IPS-11a (cell line): Measurements from ENCODE around the gene SLC26A9.

ENCODE experiments used
- H3K4me3 ChIP-seq: one replicate; pipeline ENCODE4 v1.5.1; 2013; ENCODE audit warnings: low read depth, low read length, control low read depth

SLC26A9 gene

DNA sequence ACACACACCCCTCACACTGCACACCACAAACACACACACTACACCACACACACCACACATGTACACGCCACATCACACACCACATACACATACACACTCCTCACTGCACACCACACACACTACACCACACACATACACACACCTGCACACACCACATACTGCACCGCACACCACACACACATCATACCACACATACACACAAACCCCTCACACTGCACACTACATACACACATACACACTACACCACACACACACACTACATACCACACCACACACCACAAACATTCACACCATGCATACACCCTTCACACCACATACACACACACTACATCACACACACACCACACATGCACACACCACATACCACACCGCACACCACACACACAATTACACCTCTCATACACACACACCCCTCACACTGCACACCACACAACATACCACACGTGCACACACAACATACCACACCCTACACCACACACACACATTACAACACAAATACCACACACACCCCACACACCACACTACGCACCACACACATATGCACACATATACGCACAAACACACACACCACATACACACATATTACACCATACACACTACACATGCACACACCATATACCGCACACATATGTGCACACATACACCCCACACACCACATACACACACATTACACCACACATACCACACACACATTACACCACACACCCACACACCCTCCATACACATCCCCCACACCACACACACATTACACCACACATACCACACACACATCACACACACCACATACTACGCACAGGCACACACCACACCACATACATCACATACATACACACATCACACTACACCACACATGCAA, 30.3 kb upstream of the SLC26A9 start:
- H3K4me3 ChIP-seq = no peak overlapping the region

DNA sequence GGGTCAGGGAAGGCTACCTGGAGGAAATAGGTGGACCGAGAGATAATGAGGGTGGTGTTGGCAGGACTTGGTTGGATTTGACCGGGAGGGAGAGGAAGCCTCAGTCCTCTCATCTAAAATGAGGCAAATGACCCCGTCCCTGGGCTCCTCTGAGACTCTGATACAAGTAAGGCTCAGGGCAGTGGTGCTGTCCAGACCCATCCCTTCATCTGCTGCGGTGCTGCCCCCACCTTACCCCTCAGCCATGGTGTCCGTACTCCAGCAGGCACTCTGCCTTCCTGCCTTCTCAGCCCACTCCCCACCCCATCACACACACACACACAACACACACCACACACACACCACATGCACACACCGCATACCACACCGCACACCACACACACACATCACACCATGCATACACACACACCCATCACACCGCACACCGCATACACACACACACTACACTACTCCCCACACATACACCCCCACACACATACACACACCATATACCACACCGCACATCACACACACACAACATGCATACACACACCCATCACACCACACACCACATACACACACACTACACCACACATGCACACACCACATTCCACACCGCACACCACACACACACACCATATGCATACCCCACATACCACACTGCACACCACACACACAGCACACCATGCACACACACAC, 29.4 kb upstream of the SLC26A9 start:
- H3K4me3 ChIP-seq = no peak overlapping the region

DNA sequence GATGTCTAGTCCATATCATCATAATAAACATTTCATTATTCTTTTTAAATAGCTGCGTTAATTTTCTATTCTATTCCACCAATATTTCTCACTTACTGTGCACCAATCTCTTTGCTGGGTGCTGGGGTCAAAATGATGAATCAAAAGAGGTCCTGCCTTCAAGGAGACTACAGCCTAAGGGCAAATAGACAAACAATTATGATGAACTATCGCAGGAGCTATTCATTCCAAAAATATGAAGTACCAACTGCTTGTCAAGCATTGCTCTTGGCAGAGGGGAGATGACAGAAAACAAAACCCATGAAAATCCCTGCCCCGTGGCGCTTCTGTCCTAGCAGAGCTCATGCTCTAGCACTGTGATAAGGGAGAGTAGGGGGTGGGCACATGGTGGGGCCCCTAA, 28.8 kb upstream of the SLC26A9 start:
- H3K4me3 ChIP-seq = no peak overlapping the region

GRCh38 chr1:205971082-205971481, 27.8 kb upstream of the SLC26A9 start:
- no peak overlapping the region for H3K4me3 ChIP-seq

DNA sequence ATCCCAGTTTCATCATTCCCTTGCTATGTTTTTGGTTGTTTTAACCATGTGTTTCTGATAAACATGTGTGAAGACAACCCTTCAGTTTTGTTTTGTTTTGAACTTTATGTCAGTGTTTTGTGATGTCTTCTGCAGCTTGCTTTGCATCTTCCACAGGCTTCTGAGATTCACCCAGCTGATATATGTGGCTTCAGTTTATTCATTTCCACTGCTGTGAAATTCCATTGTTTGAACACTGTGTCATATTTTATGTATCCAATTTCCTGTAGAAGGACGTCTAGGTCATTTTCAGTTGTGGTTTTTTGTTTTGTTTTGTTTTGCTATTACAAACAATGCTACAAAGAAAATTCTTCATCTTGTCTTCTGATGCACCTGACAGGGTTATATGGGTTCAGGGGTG, 27.2 kb upstream of the SLC26A9 start:
- H3K4me3 ChIP-seq = no peak overlapping the region

DNA sequence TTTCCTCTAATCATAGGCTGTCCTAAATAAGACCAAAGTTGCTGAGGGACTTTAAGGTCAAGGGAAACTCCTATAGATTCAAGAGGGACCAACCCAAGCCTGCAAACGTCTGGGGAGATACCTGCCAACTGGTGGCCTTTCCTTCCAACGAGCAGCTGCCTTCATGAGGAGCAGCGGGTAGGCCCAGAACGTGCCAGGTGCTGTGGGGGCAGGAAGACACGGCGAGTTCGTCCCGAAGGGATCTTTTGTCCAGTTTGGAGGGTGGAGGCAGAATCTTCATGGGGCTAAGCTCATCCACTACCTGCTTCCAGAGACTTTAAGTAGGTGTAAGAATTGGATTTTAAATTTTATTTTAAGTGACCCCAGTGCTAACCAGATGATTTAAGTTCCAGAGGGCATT, 26.0 kb upstream of the SLC26A9 start:
- no peak overlapping the region for H3K4me3 ChIP-seq

DNA sequence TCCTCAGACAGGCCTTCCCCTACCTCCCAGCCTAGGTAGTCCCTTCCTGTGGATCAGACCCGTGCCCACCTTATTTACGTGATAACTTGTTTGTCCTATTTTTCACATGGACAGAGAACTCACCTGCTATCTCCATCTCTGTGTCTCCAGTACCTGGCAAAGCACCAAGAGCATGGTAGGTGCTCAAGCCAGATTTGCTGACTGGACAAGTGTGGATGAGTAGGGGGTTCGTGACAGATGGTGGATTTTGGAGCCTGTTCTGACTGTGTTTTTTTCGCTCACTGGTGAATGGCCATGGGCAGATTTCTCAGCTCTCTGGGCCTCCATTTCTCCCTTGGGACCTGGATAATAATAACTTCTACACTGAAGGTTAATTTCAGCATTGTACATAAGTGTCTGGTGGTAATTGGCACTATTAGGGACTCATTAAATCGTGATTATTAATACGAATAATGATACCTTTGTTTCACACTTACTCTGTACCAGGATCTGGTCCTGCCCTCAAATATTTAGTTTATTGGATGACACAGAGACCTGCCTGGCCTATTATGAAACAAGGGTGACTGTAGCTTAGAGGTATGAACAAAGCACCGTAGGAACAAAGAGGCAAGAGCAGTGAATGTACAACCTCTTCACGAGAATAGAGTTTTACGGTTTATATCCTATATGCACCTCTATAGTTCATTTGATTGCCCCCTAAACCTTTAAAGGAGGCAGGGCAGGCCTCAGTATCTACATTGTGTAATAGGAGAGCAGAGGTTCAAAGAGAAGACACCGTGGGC, 24.5 kb upstream of the SLC26A9 start:
- H3K4me3 ChIP-seq = no peak overlapping the region

- H3K4me3 ChIP-seq = no peak overlapping the region
These were observed 22.0 kb upstream of the SLC26A9 start for GRCh38 chr1:205965036-205965884.

- no peak overlapping the region for H3K4me3 ChIP-seq
These were observed 20.3 kb upstream of the SLC26A9 start for GRCh38 chr1:205963352-205964155.

GRCh38 chr1:205962821-205963221, 19.6 kb upstream of the SLC26A9 start:
- no peak overlapping the region for H3K4me3 ChIP-seq

GRCh38 chr1:205961991-205962820, 18.9 kb upstream of the SLC26A9 start:
- no peak overlapping the region for H3K4me3 ChIP-seq

DNA sequence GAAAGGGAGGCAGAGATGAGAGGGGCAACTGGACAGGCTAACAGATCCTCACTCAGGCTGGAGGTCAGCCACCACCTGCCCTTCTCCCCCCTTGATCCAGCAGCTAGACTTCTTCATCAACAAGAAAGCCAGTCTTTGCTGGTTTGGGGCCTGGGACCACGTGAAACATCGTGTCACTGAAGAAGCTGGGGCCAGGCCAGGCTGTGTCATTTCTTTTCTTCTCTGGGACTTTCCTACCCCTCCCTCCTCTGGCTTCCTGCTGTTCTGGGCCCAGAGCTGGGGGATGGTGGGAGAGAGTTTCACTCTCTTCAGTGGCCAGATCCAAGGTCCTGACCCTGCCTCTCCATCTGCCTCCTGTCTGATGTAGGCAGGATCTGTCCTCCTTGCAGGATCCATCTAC, 18.1 kb upstream of the SLC26A9 start:
- no peak overlapping the region for H3K4me3 ChIP-seq

DNA sequence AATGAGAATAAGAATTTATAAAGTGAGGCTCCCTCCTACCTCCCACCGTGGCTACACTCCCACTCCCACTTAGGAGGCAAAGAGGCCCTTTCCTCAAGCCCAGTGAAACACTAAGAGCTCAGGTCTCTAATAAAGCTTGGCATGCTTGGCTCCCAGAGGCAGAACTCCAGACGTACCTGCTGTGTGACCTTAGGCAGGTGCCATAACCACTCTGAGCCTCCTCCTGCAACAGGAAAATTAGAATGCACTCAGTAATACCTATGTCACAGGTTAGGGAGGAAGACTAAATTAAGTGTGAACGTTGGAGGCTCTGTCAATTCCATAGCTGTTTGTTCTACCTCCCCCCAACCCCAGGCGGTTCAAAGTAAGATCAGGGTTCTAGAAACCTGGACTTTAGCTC, 16.5 kb upstream of the SLC26A9 start:
- no peak overlapping the region for H3K4me3 ChIP-seq

- H3K4me3 ChIP-seq = no peak overlapping the region
These were observed 12.2 kb upstream of the SLC26A9 start for GRCh38 chr1:205955499-205955898.

DNA sequence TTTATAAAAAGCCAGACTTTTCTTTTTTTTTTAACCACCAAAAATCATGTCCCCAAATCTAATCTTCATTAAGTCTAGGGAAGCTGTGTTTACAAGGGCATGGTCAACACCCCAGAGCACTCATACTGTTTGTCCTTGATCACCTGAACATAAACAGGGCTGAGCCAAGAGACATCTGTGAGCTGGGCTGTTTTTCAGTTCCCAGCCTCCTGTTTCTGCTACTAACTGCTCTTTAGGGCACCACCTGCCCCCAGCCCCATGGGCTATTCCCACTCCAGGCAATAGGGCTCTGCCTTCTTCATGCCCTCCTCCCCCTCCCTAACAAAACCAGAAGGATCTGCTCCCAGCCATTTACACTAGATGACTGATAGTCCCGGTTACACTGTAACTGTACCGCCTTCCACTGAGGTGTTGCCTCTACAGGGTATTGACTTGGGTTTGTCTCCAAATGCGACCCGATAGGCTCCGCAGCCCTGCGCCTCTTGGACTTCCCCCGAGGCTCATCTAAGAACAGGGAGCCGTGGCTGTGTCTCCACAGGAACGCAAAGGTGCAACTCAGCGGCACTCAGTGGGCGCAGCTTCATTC, 11.7 kb upstream of the SLC26A9 start:
- H3K4me3 ChIP-seq = no peak overlapping the region

- H3K4me3 ChIP-seq = no peak overlapping the region
These were observed 8.5 kb upstream of the SLC26A9 start for GRCh38 chr1:205951746-205952145.

DNA sequence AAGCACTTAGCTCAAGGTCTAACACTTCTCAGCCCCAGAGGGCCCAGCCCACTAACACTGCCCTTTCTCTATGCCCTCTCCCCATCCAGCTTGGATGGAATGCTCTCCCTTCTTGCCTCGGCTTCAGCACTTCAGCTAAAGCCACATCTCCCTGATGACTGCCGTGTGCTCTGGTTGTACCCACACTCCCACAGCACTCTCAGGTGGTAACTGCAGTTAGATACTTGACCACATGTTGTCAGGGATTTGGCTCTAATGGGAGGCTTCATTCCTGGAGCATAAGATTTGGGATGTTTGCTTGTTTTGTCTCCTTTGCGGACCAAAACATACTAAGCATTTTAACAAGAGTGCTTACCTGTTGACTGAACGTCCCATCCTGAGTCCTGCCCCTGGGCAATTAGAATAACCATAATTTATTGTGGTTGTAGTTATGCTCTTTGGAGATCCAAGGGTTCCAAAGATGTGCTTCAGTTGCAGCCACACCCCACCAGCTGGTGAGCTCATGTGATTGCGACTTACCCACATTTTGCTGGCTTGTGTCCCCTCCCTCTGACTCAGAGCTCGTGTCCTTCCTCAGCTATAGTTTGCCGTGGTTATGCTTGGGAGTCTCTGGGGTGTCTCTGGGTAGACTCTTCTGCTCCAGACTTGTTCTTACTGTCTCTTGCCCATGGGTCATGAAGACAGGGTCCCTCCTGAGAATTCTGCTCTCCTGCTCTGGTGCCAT, 7.7 kb upstream of the SLC26A9 start:
- H3K4me3 ChIP-seq = no peak overlapping the region

GRCh38 chr1:205950280-205950679, 7.0 kb upstream of the SLC26A9 start:
- H3K4me3 ChIP-seq = no peak overlapping the region
